Gastrocnemius medialis (tissue), 4 donors: ENCODE measurements around the gene AGRP. TPM values are rescaled to one million over a fixed set of nuclear protein-coding genes. Genes with fewer than 3 reads are reported as not detected.

Experiments used
- ATAC-seq, 2 donors: fragments of 150-250 bp; one replicate each; pipeline ENCODE4 v1.9.1; 2016
- DNase-seq, 2 donors: peaks; one replicate each; pipeline ENCODE4 v3.0.0-alpha.2; 2019
- H3K27ac ChIP-seq, 4 donors: fragments of 200-600 bp; sonication (generic); 1 replicate in 1 of 4; 2 replicates in 3 of 4; pipeline ENCODE4 v1.5.1; 2016 to 2018; ENCODE audit warnings: mild to moderate bottlenecking in 2 of 4, moderate library complexity in 1 of 4
- H3K27me3 ChIP-seq, 3 donors: fragments of 200-600 bp; sonication (generic) in 2 of 3; 1 replicate in 1 of 3; 2 replicates in 2 of 3; pipeline versions ENCODE4 v1.5.1 to v1.6.0; 2016 to 2019; ENCODE audit warnings: mild to moderate bottlenecking in 1 of 3, moderate library complexity in 1 of 3
- H3K36me3 ChIP-seq, 2 donors: fragments of 200-600 bp; sonication (generic) in 1 of 2; one replicate each; pipeline ENCODE4 v1.5.1; 2017 to 2018
- H3K4me1 ChIP-seq, 2 donors: fragments of 200-600 bp; sonication (generic) in 1 of 2; one replicate each; pipeline ENCODE4 v1.5.1; 2016 to 2017; ENCODE audit warnings: mild to moderate bottlenecking in 2 of 2
- H3K4me3 ChIP-seq, 4 donors: fragments of 200-600 bp; sonication (generic) in 3 of 4; 1 replicate in 1 of 4; 2 replicates in 3 of 4; pipeline ENCODE4 v1.5.1; 2016 to 2019; ENCODE audit warnings: mild to moderate bottlenecking in 2 of 4
- H3K9me3 ChIP-seq, 3 donors: fragments of 200-600 bp; sonication (generic) in 2 of 3; 1 replicate in 1 of 3; 2 replicates in 2 of 3; pipeline ENCODE4 v1.5.1; 2016 to 2019
- POLR2A ChIP-seq, 2 donors: fragments of 450-650 bp; IDR thresholded peaks; one replicate each; pipeline ENCODE4 v1.6.1; 2017; ENCODE audit warnings: antibody characterized with exemption in 2 of 2, mild to moderate bottlenecking in 2 of 2, moderate library complexity in 2 of 2
- in situ Hi-C, 4 donors: fragments of 200-750 bp; cut with MboI; loops; one replicate each; pipeline versions ENCODE4 v1.15.0 to v1.8.0; 2017; ENCODE audit warnings: low sequenced_read_pairs in 4 of 4
- intact Hi-C: fragments of 100-400 bp; cut with DNase I; formaldehyde crosslinking; loops from one replicate; pipeline ENCODE4 v1.15.1; 2023; ENCODE audit warnings: low total_unique reads
- total RNA-seq, 4 donors: library from RNA; depleted of rRNA; stranded (reverse); fragments of >200 nt; gene quantifications; one replicate each; pipeline versions ENCODE4 v1.1.0 to v1.2.3, GENCODE V29; 2016
- TF ChIP-seq, protein P1 (sequence below), 5 experiments: fragments of 450-650 bp in 3 of 5; fragments of 200-600 bp in 2 of 5; sonication (generic) in 2 of 5; IDR thresholded peaks in 4 of 5; conservative IDR thresholded peaks in 1 of 5; 1 replicate in 4 of 5; 2 replicates in 1 of 5; pipeline ENCODE4 v1.5.1; 2016 to 2019; ENCODE audit warnings: antibody characterized with exemption in 5 of 5, mild to moderate bottlenecking in 3 of 5, moderate library complexity in 3 of 5

AGRP gene
- total RNA-seq, 4 donors from 2014 or later: not detected

- TF ChIP-seq, protein P1, sequence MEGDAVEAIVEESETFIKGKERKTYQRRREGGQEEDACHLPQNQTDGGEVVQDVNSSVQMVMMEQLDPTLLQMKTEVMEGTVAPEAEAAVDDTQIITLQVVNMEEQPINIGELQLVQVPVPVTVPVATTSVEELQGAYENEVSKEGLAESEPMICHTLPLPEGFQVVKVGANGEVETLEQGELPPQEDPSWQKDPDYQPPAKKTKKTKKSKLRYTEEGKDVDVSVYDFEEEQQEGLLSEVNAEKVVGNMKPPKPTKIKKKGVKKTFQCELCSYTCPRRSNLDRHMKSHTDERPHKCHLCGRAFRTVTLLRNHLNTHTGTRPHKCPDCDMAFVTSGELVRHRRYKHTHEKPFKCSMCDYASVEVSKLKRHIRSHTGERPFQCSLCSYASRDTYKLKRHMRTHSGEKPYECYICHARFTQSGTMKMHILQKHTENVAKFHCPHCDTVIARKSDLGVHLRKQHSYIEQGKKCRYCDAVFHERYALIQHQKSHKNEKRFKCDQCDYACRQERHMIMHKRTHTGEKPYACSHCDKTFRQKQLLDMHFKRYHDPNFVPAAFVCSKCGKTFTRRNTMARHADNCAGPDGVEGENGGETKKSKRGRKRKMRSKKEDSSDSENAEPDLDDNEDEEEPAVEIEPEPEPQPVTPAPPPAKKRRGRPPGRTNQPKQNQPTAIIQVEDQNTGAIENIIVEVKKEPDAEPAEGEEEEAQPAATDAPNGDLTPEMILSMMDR (IDR thresholded peaks at IDR 0.05 in 4 of 5, conservative IDR thresholded peaks at IDR 0.05 in 1 of 5): no peak
- TF ChIP-seq POLR2A (IDR thresholded peaks at IDR 0.05): no peak
- peak; percentile 86 to 95 for DNase-seq
- peaks cover 92 to 93% of the 10 kb centered on the region in 2 donors for H3K4me1 ChIP-seq
- H3K27me3 ChIP-seq: no peaks in the 10 kb centered on the region
- H3K36me3 ChIP-seq: no peaks in the 10 kb centered on the region
- in situ Hi-C loops (no loop called here), intact Hi-C loops (no loop called here)
- no peaks in the 10 kb centered on the region for H3K9me3 ChIP-seq
- no peak overlapping the region for H3K4me3 ChIP-seq
- H3K27ac ChIP-seq: peak overlapping the region; percentile 54 to 90 (median 70)
- peak; percentile 65 to 77 for ATAC-seq
These were observed 21.6 kb downstream of the AGRP start for GRCh38 chr16:67461600-67462278.

DNA sequence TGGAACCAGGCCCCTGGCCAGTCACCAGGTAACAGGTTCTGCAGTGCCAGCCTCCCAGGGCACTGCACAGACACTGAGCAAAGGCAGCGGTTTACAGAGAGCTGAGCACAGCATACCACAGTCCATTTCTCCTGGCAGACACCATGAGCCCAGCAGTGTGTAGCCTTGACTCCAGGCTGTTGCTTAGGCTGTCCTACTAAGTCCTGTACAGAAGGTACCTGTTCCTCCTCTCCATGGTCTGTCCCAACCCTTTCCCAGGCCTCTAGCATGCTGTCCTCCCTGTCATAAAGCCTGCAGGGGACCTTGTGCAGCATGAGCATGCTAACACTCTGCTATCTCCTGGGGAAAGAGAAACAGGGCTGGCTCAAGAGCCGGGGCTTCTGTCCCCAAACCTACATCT lies 22.4 kb downstream of the AGRP start:
- intact Hi-C loops (no loop called here), in situ Hi-C loops (no loop called here)
- peak overlapping the region in 3 of 4 donors; percentile 67 to 90 (median 73) for H3K27ac ChIP-seq
- H3K27me3 ChIP-seq: no peaks in the 10 kb centered on the region
- no peak for DNase-seq
- no peak for TF ChIP-seq POLR2A (IDR thresholded peaks at IDR 0.05)
- TF ChIP-seq, protein P1 (IDR thresholded peaks at IDR 0.05 in 4 of 5, conservative IDR thresholded peaks at IDR 0.05 in 1 of 5): no peak
- H3K4me3 ChIP-seq: no peak overlapping the region
- H3K9me3 ChIP-seq: no peaks in the 10 kb centered on the region
- H3K36me3 ChIP-seq: no peaks in the 10 kb centered on the region
- H3K4me1 ChIP-seq: peaks cover 99% of the 10 kb centered on the region in 2 donors
- ATAC-seq: no peak

GRCh38 chr16:67460168-67460567 lies 23.2 kb downstream of the AGRP start:
- no peaks in the 10 kb centered on the region for H3K9me3 ChIP-seq
- no peaks in the 10 kb centered on the region for H3K36me3 ChIP-seq
- peaks cover 92% of the 10 kb centered on the region in 2 donors for H3K4me1 ChIP-seq
- no peak overlapping the region for H3K4me3 ChIP-seq
- peak overlapping the region; percentile 54 to 90 (median 70) for H3K27ac ChIP-seq
- TF ChIP-seq, protein P1 (IDR thresholded peaks at IDR 0.05 in 4 of 5, conservative IDR thresholded peaks at IDR 0.05 in 1 of 5): no peak
- TF ChIP-seq POLR2A (IDR thresholded peaks at IDR 0.05): no peak
- in situ Hi-C loops: no loop called here
- intact Hi-C loops: no loop called here
- no peaks in the 10 kb centered on the region for H3K27me3 ChIP-seq
- ATAC-seq: no peak
- DNase-seq: peak in 1 of 2 donors; percentile 35

GRCh38 chr16:67459861-67460150 lies 23.5 kb downstream of the AGRP start:
- Histone ChIP-seq H3K4me3 (no peak overlapping the region), H3K4me1 (peaks cover 88% of the 10 kb centered on the region in 2 donors), H3K27ac (peak overlapping the region; percentile 54 to 90 (median 70)), H3K9me3 (no peaks in the 10 kb centered on the region), H3K27me3 (no peaks in the 10 kb centered on the region), H3K36me3 (no peaks in the 10 kb centered on the region)
- in situ Hi-C loops (no loop called here), intact Hi-C loops (no loop called here)
- ATAC-seq (no peak), DNase-seq (no peak)
- TF ChIP-seq POLR2A (IDR thresholded peaks at IDR 0.05): no peak
- TF ChIP-seq, protein P1 (IDR thresholded peaks at IDR 0.05 in 4 of 5, conservative IDR thresholded peaks at IDR 0.05 in 1 of 5): no peak
